ENCODE results near the gene GJA1.

DNA sequence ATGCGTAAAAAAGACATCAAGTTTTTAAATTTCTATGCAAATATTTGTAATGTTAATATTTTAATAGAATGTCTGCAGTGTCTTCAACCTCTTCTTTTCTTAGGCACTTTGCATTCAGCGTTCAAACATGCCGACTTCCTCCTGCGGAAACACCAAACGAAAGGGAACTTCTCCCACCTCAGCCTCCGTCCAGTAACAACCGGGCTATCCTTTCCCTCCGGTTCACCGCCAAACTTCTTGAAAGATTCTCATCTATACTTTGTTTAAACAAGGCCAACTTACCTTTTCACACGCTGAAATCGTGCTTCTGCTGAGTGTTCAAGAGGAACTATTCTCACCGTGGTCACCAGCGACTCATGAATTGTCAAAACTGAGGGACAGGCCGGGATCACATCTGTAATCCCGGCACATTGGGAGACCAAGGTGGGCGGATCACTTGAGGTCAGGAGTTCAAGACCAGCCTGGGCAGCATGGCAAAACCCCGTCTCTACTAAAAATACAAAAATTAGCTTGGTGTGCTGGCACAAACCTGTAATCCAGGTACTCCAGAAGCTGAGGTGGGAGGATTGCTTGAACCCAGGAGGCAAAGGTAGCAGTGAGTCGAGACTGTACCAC lies 44.8 kb downstream of the GJA1 start:
- no peak for TF ChIP-seq CTCF (IDR thresholded peaks at IDR 0.05; ENCODE audit: low read length)
- no peak for TF ChIP-seq EZH2phosphoT487 (IDR thresholded peaks at IDR 0.05; ENCODE audit: low read length)

Measured in MM.1S (cell line).